HG03175 (cell line): Measurements from ENCODE around the gene KRTDAP.
"Not testable (repeated sequence)": the region's sequence is repeated elsewhere in the genome, so short reads cannot be mapped to it uniquely, and the experiment has no call there.

Experiments used
- ATAC-seq: cut with Tn5 transposase; IDR thresholded peaks from one replicate; pipeline ENCODE4 v1.9.1; 2021; ENCODE audit warnings: mild to moderate bottlenecking, moderate library complexity; ENCODE audit not compliant: unreplicated experiment

Gene KRTDAP

GRCh38 chr19:35487656-35488182 lies 2.5 kb downstream of the KRTDAP start:
- ATAC-seq: no peak

- no peak for ATAC-seq
These were observed 4.0 kb downstream of the KRTDAP start for GRCh38 chr19:35486268-35486708.

GRCh38 chr19:35484252-35485036 lies 5.8 kb downstream of the KRTDAP start:
- no peak for ATAC-seq

GRCh38 chr19:35483089-35483488 lies 7.2 kb downstream of the KRTDAP start:
- no peak for ATAC-seq

- no peak for ATAC-seq
These were observed 11.2 kb downstream of the KRTDAP start for GRCh38 chr19:35478794-35479677.

- no peak for ATAC-seq
These were observed 14.1 kb downstream of the KRTDAP start for GRCh38 chr19:35476149-35476548.

- ATAC-seq: not testable (repeated sequence)
These were observed 15.7 kb downstream of the KRTDAP start for GRCh38 chr19:35474594-35474993.

- no peak for ATAC-seq
These were observed 16.2 kb downstream of the KRTDAP start for GRCh38 chr19:35474104-35474503.

GRCh38 chr19:35471946-35472345 lies 18.3 kb downstream of the KRTDAP start:
- no peak for ATAC-seq

GRCh38 chr19:35471075-35471474 lies 19.2 kb downstream of the KRTDAP start:
- ATAC-seq: not testable (repeated sequence)

- no peak for ATAC-seq
These were observed 20.1 kb downstream of the KRTDAP start for GRCh38 chr19:35470128-35470527.

- ATAC-seq: peak; percentile 89
These were observed 21.6 kb downstream of the KRTDAP start for GRCh38 chr19:35468637-35469036.

- ATAC-seq: no peak
These were observed 24.0 kb downstream of the KRTDAP start for GRCh38 chr19:35466259-35466658.

- not testable (repeated sequence) for ATAC-seq
These were observed 27.3 kb downstream of the KRTDAP start for GRCh38 chr19:35462956-35463355.

- peak; percentile 61 for ATAC-seq
These were observed 27.7 kb downstream of the KRTDAP start for GRCh38 chr19:35462476-35462953.

GRCh38 chr19:35461788-35462187 lies 28.5 kb downstream of the KRTDAP start:
- not testable (repeated sequence) for ATAC-seq

GRCh38 chr19:35461060-35461459 lies 29.2 kb downstream of the KRTDAP start:
- ATAC-seq: no peak

GRCh38 chr19:35460608-35461007 lies 29.7 kb downstream of the KRTDAP start:
- ATAC-seq: no peak

GRCh38 chr19:35459414-35460082 lies 30.7 kb downstream of the KRTDAP start:
- ATAC-seq: no peak

GRCh38 chr19:35458731-35459391 lies 31.4 kb downstream of the KRTDAP start:
- ATAC-seq: peak; percentile 46
